HPDE6-E6E7 (cell line): Measurements from ENCODE around the gene ASH1L.
"Not testable (repeated sequence)": the region's sequence is repeated elsewhere in the genome, so short reads cannot be mapped to it uniquely, and the experiment has no call there.

Experiments
- DNase-seq: peaks from one replicate; pipeline ENCODE4 v3.0.0; 2011; ENCODE audit warnings: missing footprints; ENCODE audit errors: extremely low spot score

Gene ASH1L

GRCh38 chr1:155451199-155451598, 111.4 kb downstream of the ASH1L start:
- DNase-seq: no peak

- not testable (repeated sequence) for DNase-seq
These were observed 120.2 kb downstream of the ASH1L start for GRCh38 chr1:155442431-155442830.

GRCh38 chr1:155437405-155437804, 125.2 kb downstream of the ASH1L start:
- no peak for DNase-seq

- not testable (repeated sequence) for DNase-seq
These were observed 128.7 kb downstream of the ASH1L start for GRCh38 chr1:155433831-155434389.

GRCh38 chr1:155433128-155433830, 129.3 kb downstream of the ASH1L start:
- not testable (repeated sequence) for DNase-seq

- no peak for DNase-seq
These were observed 138.5 kb downstream of the ASH1L start for GRCh38 chr1:155424091-155424490.

- no peak for DNase-seq
These were observed 141.8 kb downstream of the ASH1L start for GRCh38 chr1:155420788-155421187.

- DNase-seq: not testable (repeated sequence)
These were observed 150.8 kb downstream of the ASH1L start for GRCh38 chr1:155411840-155412239.

GRCh38 chr1:155410931-155411330, 151.7 kb downstream of the ASH1L start:
- DNase-seq: no peak

- DNase-seq: no peak
These were observed 165.6 kb downstream of the ASH1L start for GRCh38 chr1:155396874-155397476.

- DNase-seq: no peak
These were observed 169.6 kb downstream of the ASH1L start for GRCh38 chr1:155392898-155393411.

- no peak for DNase-seq
These were observed 172.8 kb downstream of the ASH1L start for GRCh38 chr1:155389826-155390225.

GRCh38 chr1:155385836-155386235, 176.8 kb downstream of the ASH1L start:
- not testable (repeated sequence) for DNase-seq

- no peak for DNase-seq
These were observed 179.2 kb downstream of the ASH1L start for GRCh38 chr1:155383406-155383805.

- DNase-seq: no peak
These were observed 182.9 kb downstream of the ASH1L start for GRCh38 chr1:155379631-155380090.

- DNase-seq: no peak
These were observed 183.4 kb downstream of the ASH1L start for GRCh38 chr1:155379180-155379579.

GRCh38 chr1:155360051-155360450, 202.6 kb downstream of the ASH1L start:
- DNase-seq: no peak

GRCh38 chr1:155352631-155353030, 210.0 kb downstream of the ASH1L start:
- DNase-seq: no peak

- no peak for DNase-seq
These were observed 219.8 kb downstream of the ASH1L start for GRCh38 chr1:155342842-155343241.

- DNase-seq: no peak
These were observed 223.0 kb downstream of the ASH1L start for GRCh38 chr1:155339515-155340097.

- DNase-seq: no peak
These were observed 227.6 kb downstream of the ASH1L start for GRCh38 chr1:155334962-155335361.

GRCh38 chr1:155329980-155330598, 232.5 kb downstream of the ASH1L start:
- no peak for DNase-seq
